AG04450 (cell line): ENCODE measurements around the gene SFXN5. TPM values are rescaled to one million over a fixed set of nuclear protein-coding genes. Genes with fewer than 3 reads are reported as not detected.

Source experiments
- CTCF ChIA-PET: fragments of 300-600, 350-600 bp; formaldehyde crosslinking; extraction: SDS; loops from one replicate; lab custom pipeline; 2022; ENCODE audit warnings: antibody characterized with exemption, inconsistent platforms; lab: Charles Lee
- POLR2A ChIA-PET: fragments of 350-600 bp; formaldehyde crosslinking; extraction: SDS; loops from one replicate; lab custom pipeline; 2021; ENCODE audit warnings: antibody characterized with exemption, inconsistent platforms; lab: Yijun Ruan, JAX
- DNase-seq: peaks from one replicate; pipeline ENCODE4 v3.0.0-alpha.2; 2011; ENCODE audit warnings: low read depth, low spot score
- H3K27ac ChIP-seq: one replicate; pipeline ENCODE4 v1.5.1; 2012; ENCODE audit warnings: low read depth, low read length, control low read depth
- H3K27me3 ChIP-seq: one replicate; pipeline ENCODE4 v1.6.0; 2012; ENCODE audit warnings: low read length; ENCODE audit not compliant: control insufficient read depth, insufficient read depth
- H3K4me3 ChIP-seq: 2 replicates; pipeline ENCODE4 v1.5.1; 2011; ENCODE audit warnings: mild to moderate bottlenecking, low read depth, low read length, control low read depth
- H3K9me3 ChIP-seq: 2 replicates; pipeline ENCODE4 v1.5.1; 2012; ENCODE audit warnings: low read length; ENCODE audit not compliant: control insufficient read depth, insufficient read depth
- polyA plus RNA-seq: library from polyadenylated mRNA; depleted of rRNA; stranded (reverse); fragments of >200 nt; gene quantifications from 2 replicates; pipeline ENCODE4 v1.2.3, GENCODE V29; 2011
- TF ChIP-seq, protein P1 (sequence below): IDR thresholded peaks from 2 replicates; pipeline ENCODE4 v1.5.1; 2011; ENCODE audit warnings: low read depth, low read length, control low read depth, inconsistent platforms

The SFXN5 gene
- polyA plus RNA-seq, 1 experiment: 11.8 TPM

DNA sequence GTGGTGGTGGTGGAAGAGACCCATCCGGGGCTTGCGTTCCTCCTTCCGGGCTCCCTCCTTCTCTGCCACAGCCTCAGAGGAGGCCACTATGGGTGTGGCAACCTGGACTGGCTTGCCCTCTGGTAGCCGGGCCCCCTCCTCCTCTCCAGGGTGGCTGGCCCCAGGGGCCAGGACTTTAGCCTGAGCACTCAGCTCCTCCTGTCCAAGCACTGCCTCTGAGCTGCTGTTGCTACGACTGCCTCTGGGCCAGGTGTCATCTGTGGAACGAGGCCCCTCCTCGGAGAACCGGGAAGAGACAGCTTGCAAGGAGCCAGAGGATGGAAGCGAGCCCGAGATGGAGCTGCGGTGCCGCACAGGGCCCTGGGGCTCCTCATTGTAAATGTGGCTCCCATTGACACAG lies 16.7 kb upstream of the SFXN5 start:
- POLR2A ChIA-PET: no interaction called here
- Histone ChIP-seq H3K4me3 (no peak overlapping the region), H3K27me3 (no peaks in the 10 kb centered on the region), H3K9me3 (no peaks in the 10 kb centered on the region; the same call in 1 of the 2 replicates), H3K27ac (peak overlapping the region; percentile 96)
- CTCF ChIA-PET: interaction anchor here (1.3 to 10.5 kb wide), 3 partner anchors 72 to 195 kb away, joined by 5 to 240 read pairs (median 14); no protein-coding TSS in a partner anchor
- TF ChIP-seq, protein P1, sequence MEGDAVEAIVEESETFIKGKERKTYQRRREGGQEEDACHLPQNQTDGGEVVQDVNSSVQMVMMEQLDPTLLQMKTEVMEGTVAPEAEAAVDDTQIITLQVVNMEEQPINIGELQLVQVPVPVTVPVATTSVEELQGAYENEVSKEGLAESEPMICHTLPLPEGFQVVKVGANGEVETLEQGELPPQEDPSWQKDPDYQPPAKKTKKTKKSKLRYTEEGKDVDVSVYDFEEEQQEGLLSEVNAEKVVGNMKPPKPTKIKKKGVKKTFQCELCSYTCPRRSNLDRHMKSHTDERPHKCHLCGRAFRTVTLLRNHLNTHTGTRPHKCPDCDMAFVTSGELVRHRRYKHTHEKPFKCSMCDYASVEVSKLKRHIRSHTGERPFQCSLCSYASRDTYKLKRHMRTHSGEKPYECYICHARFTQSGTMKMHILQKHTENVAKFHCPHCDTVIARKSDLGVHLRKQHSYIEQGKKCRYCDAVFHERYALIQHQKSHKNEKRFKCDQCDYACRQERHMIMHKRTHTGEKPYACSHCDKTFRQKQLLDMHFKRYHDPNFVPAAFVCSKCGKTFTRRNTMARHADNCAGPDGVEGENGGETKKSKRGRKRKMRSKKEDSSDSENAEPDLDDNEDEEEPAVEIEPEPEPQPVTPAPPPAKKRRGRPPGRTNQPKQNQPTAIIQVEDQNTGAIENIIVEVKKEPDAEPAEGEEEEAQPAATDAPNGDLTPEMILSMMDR: no peak
- no peak for DNase-seq

DNA sequence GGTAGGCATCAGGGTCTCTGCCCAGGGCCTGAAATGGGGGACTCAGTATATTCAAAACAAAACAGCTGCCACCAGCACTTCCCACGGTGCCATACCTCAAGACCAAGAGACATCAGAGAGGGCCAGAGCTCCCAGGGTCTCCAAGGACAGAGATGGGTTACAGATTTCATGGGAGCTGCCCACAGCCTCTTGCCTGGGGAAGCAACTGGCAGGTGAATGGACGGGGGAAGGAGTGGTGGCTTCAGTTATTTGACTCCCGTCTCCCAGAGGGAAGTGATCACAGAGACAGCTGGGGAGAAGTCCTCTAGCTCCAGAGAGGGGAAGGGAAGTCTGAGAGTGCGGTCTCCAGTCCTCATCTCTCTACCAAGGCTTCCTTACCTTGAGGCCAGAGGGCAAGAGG lies 15.8 kb upstream of the SFXN5 start:
- ChIA-PET CTCF (interaction anchor here (1.1 to 10.5 kb wide), 5 partner anchors 9 to 195 kb away, joined by 4 to 240 read pairs (median 9); no protein-coding TSS in a partner anchor), POLR2A (no interaction called here)
- no peaks in the 10 kb centered on the region; the same call in 1 of the 2 replicates for H3K9me3 ChIP-seq
- no peak overlapping the region for H3K4me3 ChIP-seq
- TF ChIP-seq, protein P1: no peak
- no peak overlapping the region for H3K27ac ChIP-seq
- H3K27me3 ChIP-seq: no peaks in the 10 kb centered on the region
- DNase-seq: no peak

DNA sequence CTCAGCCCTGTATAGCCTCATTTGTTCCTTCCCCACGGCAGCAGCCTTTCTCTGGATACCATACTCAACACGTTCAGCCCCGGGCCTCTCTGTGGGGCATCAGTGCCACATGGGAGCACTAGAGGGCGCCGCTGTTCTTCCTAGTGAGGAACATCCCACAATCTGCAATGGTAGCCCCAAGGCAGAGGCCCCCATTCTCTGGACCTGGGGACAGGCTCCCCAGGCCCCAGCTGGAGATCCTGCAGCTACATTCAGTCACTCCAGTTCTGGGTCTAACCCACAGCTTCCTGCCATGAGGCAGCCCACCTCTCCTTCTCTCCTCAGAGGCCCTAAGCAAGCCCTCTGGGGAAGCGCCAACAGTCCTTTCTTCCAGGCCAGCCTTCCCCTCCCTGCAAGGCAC lies 14.2 kb upstream of the SFXN5 start:
- TF ChIP-seq, protein P1: peak; percentile 98
- ChIA-PET CTCF (interaction anchor here (0.6 to 10.5 kb wide), 25 partner anchors 10 to 274 kb away, joined by 3 to 240 read pairs (median 5); partner anchors contain the start of genes PRADC1, RAB11FIP5 and SPR), POLR2A (no interaction called here)
- H3K9me3 ChIP-seq: no peaks in the 10 kb centered on the region; the same call in 1 of the 2 replicates
- no peak overlapping the region for H3K27ac ChIP-seq
- DNase-seq: peak; percentile 33
- H3K4me3 ChIP-seq: 0 out of 2 replicates have a peak overlapping the region, but pooled peaks have one; percentile 15
- no peaks in the 10 kb centered on the region for H3K27me3 ChIP-seq

DNA sequence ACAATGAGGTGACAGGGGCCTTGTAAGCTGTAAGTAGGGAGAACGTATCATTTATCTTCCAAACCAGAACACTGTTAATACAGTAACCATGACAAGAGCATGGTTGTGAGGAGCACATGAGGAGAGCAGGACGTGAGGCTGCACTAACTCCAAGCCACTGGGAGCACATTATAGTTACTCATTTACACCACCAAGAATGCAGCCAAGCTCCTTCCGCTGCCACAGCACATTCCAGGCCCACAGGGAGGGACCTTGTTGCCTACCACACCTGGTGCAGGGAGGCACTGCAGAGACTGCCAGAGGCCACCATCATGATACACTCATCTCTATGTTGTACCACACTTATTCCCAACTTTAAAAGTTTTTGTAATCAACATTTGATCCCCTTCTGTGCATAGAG lies 13.5 kb upstream of the SFXN5 start:
- no peak for DNase-seq
- Histone ChIP-seq H3K9me3 (no peaks in the 10 kb centered on the region; the same call in 1 of the 2 replicates), H3K27ac (no peak overlapping the region), H3K4me3 (no peak overlapping the region), H3K27me3 (no peaks in the 10 kb centered on the region)
- TF ChIP-seq, protein P1: no peak
- ChIA-PET CTCF (interaction anchor here (0.9 to 10.5 kb wide), 20 partner anchors 10 to 198 kb away, joined by 3 to 240 read pairs (median 6); partner anchors contain the start of genes PRADC1, RAB11FIP5 and SPR), POLR2A (no interaction called here)
